ENCODE results near the gene TUB.

Gene TUB

GRCh38 chr11:8080674-8081590 lies at the start of gene TUB:
Gene TUB (plus strand): TSS chr11:8081211. CDS start chr11:8081511, 300 bp downstream.
- no peak for DNase-seq (ENCODE audit: low spot score)

GRCh38 chr11:8031248-8032115 lies 49.5 kb upstream of the TUB start:
- no peak for DNase-seq (ENCODE audit: low spot score)

- DNase-seq (ENCODE audit: low spot score), result no peak
Observed at GRCh38 chr11:8032122-8032521, 48.9 kb upstream of the TUB start.

GRCh38 chr11:8032576-8033304 lies 48.3 kb upstream of the TUB start:
- no peak for DNase-seq (ENCODE audit: low spot score)

- DNase-seq (ENCODE audit: low spot score), result peak; percentile 50
Observed at GRCh38 chr11:8033305-8034105, 47.5 kb upstream of the TUB start.

GRCh38 chr11:8034106-8034585 lies 46.9 kb upstream of the TUB start:
- no peak for DNase-seq (ENCODE audit: low spot score)

- DNase-seq (ENCODE audit: low spot score), result no peak
Observed at GRCh38 chr11:8034604-8035190, 46.3 kb upstream of the TUB start.

GRCh38 chr11:8035200-8035855 lies 45.7 kb upstream of the TUB start:
- DNase-seq (ENCODE audit: low spot score), result no peak

- DNase-seq (ENCODE audit: low spot score), result no peak
Observed at GRCh38 chr11:8036002-8036802, 44.8 kb upstream of the TUB start.

- DNase-seq (ENCODE audit: low spot score), result no peak
Observed at GRCh38 chr11:8036986-8037385, 44.0 kb upstream of the TUB start.

- no peak for DNase-seq (ENCODE audit: low spot score)
Observed at GRCh38 chr11:8038393-8038792, 42.6 kb upstream of the TUB start.

GRCh38 chr11:8038811-8039529 lies 42.0 kb upstream of the TUB start:
- no peak for DNase-seq (ENCODE audit: low spot score)

GRCh38 chr11:8039530-8040260 lies 41.3 kb upstream of the TUB start:
- DNase-seq (ENCODE audit: low spot score), result no peak

GRCh38 chr11:8040261-8040920 lies 40.6 kb upstream of the TUB start:
- no peak for DNase-seq (ENCODE audit: low spot score)

- DNase-seq (ENCODE audit: low spot score), result no peak
Observed at GRCh38 chr11:8040921-8041285, 40.1 kb upstream of the TUB start.

GRCh38 chr11:8041576-8041975 lies 39.4 kb upstream of the TUB start:
- DNase-seq (ENCODE audit: low spot score), result no peak

- DNase-seq (ENCODE audit: low spot score), result no peak
Observed at GRCh38 chr11:8043756-8044155, 37.3 kb upstream of the TUB start.

GRCh38 chr11:8045839-8046238 lies 35.2 kb upstream of the TUB start:
- no peak for DNase-seq (ENCODE audit: low spot score)

All from CD4-positive, alpha-beta T cell treated with Interleukin-2 at 100 ng/mL for 4 hours (primary cell).